GM18868 (cell line): ENCODE data around the gene CCDC92.

Source experiments
- ATAC-seq: cut with Tn5 transposase; IDR thresholded peaks from one replicate; pipeline ENCODE4 v1.9.1; 2021; ENCODE audit warnings: mild to moderate bottlenecking, moderate library complexity; ENCODE audit not compliant: unreplicated experiment

Gene CCDC92

DNA sequence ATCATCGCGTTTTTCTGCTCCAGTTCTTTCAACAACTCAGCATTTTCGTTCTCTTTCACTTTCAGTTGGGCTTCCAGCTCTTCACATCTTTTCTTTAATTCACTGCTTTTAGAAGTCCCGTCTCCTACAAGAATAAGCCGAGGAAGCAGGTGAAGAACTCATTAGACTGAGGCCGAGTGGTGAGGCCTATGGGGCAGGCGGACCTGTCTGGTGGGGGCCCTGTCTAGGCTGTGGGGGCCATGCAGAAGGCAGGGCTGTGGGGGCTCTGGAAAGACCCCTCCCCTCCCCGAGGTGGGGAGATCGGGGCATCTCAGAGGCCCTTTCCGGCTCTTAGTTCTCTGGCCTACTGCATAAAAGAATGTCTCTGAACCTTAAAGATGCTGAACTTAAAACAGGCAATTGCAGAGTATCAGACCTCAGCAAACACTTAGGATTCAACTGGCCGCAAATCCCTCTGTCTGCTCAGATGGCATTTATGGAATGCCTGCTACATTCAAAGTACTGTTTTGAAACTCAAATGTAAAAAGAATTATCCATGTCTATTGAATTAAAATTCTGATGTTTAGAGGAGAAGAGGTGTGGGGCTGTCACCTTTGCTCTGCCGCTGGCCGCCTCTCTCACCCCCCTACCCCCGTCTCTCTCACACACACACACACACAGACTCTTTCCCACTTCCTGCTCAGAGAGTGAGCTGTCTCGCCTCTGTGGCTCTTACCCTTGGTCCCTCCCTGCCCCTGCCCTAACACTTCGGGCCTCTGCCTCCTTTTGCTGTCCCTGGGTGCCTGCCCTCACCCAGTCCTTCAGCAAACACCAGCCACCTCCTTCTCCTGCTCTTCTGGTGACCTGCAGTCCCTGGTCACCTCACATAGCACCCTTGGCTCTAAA lies 34.7 kb downstream of the CCDC92 start:
- ATAC-seq = no peak

DNA sequence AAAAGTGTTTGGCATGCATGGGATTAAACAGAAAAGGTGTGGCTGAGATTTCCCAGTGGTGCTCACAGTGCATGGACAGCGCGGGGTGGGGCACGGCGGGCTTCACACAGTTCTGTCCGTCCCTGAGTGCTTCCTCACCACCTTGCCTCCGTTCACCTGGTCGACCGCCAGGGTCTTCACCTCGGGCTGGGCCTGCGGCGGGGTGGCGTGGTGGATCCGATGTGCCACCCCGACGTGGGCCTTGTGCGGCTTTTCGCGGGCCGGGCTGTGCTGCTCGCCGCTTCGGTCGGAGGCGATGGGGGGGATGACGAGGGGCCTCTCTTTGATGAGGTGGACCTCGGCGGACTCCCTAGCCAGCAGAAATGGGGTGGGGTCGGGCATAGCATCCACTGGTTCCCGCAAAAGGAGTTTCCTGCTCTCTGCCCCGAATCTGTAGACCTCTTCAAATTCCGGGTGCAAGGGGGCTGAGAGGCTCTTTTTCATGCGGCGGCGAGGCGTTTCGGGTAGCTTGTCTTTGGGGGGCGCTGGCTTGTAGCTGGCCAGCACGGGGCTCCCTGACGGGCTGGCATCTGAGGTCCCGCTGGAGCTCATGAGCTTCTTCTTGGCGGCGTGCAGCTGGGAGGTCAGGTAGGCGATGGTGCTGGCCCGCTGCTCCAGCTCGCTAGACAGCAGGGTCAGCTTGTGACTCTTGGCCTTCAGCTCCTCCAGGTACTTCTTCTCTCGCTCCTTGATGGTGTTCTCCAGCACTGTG lies 35.5 kb downstream of the CCDC92 start:
- no peak for ATAC-seq

DNA sequence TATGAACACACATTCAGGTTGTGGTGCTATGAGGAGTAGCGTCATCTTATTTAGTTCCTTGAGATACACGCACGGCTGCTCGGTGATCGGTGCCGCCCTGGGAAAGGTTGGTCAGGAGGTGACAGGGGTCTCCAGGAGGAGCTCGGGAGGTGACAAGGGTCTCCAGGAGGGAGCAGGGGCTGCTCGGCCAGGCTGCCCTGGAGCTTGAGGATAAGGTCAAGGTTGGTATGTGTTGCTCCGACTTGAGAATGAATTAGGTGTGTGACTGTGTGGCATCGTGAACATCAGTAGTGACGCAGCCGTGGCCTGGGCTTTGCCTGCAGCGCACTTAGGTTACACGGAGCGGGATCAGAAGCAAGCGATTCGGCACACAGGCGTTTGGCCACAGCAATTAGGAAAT lies 36.2 kb downstream of the CCDC92 start:
- ATAC-seq = no peak

DNA sequence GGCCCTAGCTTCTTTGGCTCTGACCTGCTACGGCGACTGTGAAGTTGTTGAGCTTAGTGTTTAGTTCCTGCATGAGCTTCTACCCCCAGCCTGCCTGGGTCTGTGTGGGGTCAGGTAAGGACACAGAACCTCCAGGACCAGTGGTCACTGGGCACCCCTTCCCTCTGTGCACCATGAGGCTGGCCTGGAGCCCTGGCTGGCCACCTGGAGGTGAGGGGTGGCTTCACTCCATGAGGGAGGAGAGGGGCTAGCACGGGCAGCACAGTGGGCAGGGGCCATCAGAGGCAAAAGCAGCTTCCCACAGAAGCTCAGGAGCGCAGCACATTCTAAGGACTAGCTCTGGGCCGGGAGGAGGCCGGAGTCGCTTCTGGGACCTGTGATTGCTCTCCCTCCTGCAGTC lies 36.7 kb downstream of the CCDC92 start:
- no peak for ATAC-seq

DNA sequence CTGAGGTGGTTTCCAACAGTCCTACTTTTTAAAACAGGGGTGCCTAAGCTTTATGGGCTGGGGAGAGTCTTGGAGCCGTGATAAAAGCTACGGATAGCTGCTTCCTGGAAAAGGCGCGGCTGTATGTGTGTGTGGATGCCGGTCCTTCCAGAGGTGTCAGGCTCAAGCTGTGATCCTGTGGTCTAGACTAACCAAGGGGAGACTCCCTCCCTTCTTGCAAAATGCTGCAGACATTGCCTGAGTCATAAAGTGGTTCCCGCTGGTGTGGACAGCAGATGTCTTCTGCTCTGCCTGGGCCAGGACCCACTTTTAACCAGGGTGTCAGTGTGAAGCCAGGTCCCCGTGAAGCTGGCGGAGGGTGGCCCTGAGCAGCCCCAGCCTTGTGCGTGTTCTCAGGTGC lies 37.8 kb downstream of the CCDC92 start:
- no peak for ATAC-seq

DNA sequence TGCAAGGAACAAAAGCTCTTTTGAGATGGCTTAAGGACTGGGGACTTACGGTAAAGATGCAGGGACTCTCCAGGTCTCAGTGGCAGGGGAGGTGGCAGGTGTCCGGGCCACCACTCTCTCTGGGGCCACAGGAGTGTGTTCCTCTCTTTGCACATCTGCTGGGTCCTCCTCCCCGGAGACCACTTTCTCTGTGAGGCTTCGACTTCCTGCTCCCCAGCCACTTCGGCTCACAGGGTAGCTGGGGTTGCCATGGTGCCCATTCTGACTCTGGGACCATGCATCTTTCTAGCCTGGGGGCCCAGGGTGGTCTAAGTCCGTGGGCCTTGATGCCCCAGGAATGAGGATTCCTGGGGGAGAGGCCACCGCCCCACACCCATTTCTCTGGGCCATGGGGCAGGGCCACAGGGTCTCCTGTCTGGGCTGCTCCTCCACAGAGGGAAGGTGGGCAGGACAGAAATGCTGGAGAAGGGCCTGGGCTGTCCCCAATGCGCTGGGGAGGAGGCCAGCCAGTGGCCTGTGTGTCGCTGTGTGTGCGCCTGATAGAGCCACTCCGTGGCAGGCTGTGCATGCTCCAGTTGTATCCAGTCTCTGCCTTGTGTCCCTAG lies 38.5 kb downstream of the CCDC92 start:
- ATAC-seq = no peak

DNA sequence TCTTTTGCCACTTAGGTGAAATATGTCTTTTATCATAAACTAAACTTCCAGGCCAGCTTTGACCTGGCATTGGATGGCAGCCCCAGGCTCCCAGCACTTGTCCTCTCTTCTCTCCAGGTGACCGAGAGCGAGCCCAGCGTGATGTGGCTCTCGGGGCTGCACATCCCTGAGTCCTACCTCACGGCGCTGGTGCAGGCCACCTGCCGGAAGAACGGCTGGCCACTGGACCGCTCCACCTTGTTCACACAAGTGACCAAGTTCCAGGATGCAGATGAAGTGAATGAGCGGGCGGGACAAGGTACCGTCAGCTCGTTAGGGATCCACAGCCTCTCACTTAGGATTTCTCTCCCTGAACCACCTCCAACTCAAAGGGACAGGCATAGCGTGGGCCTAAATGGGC lies 39.4 kb downstream of the CCDC92 start:
- no peak for ATAC-seq

DNA sequence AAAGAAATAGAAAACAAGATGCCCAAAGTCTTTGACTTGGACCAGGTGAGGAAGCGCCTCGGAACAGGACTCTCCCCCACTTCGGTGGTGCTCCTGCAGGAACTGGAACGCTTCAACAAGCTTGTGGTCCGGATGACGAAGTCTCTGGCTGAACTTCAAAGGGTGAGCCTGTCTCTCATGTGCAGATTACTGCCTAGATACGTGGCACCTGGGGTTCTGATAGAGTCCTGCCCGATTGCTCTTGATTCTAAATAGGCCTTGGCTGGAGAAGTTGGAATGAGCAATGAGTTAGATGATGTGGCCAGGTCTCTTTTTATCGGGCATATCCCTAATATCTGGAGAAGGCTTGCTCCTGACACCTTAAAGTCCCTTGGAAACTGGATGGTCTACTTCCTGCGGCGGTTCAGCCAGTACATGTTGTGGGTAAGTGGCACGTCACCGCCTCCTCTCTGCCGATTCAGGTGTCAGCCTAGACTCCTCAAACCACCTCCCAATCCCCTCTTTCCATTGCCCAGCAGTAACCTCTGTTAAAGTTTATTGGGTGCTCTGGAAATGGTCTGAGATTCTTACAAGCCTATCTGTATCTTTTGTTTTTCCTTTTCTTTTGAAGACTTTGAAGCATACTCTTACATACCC lies 40.8 kb downstream of the CCDC92 start:
- ATAC-seq = no peak

DNA sequence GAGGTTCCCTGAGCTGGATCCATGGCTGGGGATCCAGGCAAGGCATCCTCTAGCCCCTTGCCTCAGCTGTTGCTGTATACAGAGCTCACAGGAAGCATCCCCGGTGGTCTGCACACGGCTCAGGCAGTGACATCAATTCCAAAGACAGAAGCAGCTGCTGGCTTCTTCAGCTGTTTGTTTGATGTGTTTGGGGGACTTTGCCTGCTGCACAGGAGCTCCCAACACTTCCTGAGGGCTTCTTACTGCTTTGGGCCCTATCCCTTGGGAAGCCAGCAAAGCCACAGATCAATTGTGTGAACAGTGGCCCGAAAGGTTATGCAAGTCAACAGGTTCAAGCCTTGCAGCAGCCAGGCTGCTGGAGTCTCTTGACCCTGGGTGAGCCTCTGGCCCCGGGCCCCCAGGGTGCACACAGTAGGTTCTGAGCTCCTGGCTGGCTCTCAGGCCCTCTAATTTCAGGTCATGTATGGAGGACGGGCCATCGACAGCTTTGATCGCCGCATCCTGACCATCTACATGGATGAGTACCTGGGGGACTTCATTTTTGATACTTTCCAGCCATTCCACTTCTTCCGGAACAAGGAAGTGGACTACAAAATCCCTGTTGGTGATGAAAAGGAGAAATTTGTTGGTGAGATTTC lies 42.6 kb downstream of the CCDC92 start:
- ATAC-seq = no peak

DNA sequence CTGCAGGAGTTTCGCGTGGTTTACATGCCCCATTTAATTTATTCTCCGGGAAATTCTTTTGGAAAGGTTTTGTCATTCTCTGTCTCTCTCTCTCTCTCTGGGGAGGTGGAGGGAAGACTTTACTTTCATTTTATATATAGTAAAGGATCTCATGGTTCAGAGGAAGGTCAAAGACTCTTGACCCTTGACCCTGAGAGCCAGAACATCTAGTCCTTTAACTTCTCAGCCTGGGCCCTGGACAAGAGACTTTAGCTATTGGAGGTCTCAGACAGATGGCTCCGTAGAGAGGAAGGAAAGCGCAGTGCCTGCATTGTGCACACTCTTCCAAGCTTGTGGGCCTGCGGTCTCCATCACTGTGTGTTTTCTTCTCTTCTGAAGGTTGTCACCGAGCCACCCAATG lies 43.7 kb downstream of the CCDC92 start:
- no peak for ATAC-seq

DNA sequence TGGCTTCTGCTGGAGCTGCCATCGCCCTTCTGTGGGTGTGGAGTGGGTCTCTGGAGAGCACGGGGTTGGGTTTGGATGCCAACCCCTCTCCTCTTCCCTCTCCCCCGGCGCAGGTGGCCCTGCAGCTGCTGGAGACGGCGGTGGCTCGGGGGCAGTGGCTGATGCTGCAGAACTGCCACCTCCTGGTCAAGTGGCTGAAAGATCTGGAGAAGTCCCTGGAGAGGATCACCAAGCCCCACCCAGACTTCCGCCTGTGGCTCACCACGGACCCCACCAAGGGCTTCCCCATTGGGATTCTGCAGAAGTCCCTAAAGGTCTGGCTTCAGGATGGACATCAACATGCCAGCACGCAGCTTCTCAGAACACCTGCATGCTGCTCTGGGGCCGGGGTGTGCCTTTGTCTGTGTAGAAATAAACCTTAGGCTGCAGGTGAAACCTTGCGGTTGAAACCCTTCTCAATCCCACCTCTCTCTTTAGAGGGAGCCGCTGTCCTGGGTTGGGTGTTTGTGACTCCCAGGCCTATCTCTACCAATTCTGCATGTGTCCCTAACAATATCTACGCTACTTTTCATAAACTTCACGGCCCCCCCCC lies 44.3 kb downstream of the CCDC92 start:
- no peak for ATAC-seq

DNA sequence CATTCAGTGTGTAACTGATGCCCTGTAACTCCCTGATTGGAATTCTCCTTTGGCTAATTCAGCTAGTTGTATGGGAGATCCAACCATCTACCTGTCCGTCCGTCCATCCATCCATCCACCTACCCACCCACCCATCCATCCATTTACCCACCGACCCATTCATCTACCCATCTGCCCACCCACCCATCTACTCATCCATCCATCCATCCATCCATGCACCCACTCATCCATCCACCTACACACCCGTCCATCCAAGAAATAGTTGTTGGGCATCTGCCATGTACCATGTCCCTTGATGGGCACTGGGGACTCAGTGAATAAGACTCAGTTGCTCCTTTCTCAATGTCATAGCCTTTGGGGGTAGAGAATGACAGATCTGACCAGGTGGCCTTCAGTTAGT lies 48.1 kb downstream of the CCDC92 start:
- no peak for ATAC-seq

DNA sequence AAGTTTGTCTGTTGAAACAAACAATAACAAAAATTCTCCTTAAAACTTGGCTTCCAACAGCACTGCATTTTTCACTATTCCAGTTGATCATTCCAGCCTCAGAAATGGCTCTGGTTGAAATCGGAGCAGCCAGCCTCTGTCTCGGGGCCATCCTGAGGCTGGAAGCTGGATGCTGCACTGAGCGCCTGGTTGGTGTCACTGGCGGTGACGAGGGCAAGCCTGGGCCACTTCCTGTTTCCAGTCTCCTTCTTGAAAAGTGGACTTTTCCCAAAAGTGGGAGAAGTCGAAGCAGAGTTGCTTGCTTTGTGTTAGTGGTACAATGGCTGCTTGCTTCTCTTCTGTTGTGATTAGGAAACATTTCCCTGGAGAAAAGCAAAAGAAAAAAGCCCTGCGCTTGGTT lies 48.7 kb downstream of the CCDC92 start:
- ATAC-seq = no peak

DNA sequence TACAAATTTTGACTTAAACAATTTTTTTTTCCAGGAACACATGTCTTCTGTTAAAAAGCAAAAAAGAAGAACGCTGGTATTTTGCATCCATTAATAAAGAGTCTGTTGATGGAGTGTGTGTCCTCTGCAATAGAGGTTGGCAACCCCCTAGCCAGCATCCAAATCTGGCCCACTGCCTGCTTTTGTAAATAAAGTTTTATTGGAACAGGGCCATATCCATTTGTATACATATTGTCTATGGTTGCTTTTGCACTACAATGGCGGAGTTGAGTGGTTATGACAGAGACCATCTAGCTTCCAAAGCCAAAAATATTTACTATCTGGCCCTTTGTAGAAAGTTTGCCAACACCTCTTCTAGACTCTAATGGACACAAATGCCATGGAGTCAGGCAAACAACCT lies 49.6 kb downstream of the CCDC92 start:
- ATAC-seq = no peak

DNA sequence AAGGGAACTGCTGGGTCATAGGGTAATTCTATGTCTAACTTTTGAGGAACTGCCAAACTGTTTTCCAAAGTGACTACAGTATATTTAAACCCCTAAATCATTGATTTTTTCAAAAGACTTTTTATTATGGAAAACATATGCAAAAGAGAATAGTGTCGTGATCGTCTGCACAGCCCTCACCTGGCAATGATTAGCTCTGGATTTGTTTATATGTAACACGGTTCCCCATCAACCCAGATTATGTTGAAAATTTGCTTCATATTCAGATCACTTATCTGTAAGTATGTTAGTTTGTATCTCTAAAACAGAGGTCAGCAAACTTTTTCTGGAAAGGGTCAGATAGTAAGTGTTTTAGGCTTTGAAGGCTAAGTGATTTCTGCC lies 52.7 kb downstream of the CCDC92 start:
- no peak for ATAC-seq

DNA sequence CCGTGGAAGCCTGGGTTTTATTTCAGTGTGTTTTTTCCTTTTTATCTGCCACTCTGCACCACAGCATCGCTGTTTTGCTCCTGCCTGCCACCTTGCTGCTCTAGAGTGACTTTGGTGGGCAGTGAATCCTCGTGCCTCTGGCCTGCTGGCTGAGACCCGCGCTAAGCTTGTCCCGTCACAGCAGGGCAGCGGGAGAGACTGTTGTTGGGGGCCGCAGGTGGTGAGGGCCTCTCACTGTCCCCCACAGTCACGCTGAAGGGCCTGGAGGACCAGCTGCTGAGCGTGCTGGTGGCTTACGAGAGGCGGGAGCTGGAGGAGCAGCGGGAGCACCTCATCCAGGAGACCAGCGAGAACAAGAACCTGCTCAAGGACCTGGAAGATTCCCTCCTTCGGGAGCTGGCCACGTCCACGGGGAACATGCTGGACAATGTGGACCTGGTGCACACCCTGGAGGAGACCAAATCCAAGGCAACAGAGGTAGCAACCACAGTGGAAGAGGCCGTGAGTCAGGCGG lies 55.2 kb downstream of the CCDC92 start:
- ATAC-seq = no peak

DNA sequence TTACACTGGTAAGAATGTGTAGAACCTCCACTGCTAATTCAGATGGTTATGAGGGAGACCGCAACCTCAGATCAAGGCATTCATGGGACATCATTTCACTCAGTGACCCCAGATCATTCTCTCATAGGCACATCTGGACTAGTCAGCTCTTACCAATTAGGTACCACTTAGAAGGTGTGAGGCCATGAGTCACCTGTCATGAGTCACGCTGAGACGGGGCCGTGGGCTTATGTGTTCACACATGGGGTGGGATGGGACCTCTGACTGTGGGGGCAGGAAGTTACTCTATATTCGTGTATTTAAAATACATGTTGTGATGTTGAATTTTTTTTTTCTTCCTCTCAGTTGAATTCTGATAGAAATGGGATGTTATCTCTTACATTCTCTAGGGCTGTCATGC lies 55.9 kb downstream of the CCDC92 start:
- no peak for ATAC-seq

DNA sequence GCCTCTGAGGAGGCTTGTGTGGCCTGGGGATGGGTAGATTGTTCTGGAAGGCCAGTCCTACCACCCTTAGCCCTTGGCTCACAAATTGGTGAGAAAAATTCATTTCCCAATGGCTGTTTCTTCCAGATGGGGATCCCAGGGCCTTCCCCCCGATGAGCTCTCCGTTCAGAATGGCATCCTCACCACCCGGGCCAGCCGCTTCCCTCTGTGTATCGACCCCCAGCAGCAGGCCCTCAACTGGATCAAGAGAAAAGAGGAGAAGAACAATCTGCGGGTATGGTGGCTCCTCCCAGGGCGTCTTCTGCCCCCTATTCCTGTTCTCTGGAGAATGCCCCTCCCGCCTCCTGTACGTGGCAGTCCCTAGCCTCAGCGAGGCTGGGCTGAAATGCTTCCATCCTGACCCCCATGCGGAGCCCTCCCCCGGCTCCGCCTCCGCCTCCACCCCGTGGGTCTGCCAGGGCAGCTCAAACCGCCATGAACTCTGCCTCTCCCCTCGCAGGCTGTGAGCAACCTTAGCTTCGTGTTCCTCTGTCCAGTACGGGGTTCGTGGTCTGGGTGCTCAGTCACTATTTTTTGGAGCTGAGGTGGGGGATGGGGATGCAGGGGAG lies 57.8 kb downstream of the CCDC92 start:
- no peak for ATAC-seq

DNA sequence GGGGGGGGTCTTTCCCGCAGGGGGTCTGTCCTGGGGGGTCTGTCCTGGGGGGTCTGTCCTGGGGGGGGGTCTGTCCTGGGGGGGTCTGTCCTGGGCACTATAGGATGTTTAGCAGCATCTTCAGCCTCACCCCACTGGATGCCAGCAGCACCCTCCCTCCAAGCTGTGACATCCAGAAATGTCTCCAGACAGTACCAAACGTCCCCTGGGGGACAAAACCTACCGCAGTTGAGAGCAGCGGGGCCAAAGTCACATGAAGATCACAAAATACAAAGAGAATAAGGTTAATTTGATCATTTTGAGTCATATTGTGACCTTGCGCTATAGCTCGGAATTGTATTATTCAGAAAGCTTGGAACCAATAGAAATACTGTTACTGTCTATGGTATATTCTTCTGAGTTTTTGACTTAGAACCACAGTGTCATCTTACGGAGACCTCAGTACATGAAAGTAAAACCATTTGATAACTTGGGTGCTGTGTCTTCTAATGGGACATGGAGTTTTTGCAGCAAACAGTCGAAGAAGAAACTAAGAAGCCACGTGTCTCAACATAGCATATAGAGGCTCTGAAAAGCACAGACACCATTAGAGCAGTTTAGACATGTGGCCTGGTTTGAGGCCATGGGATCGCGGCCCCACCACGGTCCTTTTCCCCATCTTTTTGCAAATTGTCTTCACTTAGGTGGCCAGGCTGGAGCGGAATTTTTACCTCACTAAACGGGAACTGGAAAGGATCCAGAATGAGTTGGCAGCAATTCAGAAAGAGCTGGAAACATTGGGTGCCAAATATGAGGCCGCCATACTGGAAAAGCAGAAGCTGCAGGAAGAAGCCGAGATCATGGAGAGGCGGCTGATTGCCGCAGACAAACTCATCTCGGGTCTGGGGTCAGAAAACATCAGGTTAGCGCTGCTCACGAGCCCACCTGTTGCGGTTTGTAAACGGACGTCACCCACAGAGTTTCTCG lies 59.9 kb downstream of the CCDC92 start:
- no peak for ATAC-seq
